Inflammatory macrophage treated with lipopolysaccharide for 1 hour (primary cell): ENCODE measurements around the gene BOK.
"Not testable (repeated sequence)": the region's sequence is repeated elsewhere in the genome, so short reads cannot be mapped to it uniquely, and the experiment has no call there.

Experiments used
- DNase-seq, 2 donors: peaks; one replicate each; pipeline ENCODE4 v3.0.0-alpha.2; 2020 to 2022

BOK gene

GRCh38 chr2:241558532-241559322, at the start of gene BOK:
Gene BOK, plus strand, starts transcription at chr2:241558745. Its CDS starts 739 bp downstream, at chr2:241559484.
- peak; percentile 25 to 44 for DNase-seq

GRCh38 chr2:241509155-241509784, 49.3 kb upstream of the BOK start:
- no peak for DNase-seq

GRCh38 chr2:241511091-241511741, 47.3 kb upstream of the BOK start:
- no peak for DNase-seq

- DNase-seq = no peak
Observed at GRCh38 chr2:241514553-241514952, 44.0 kb upstream of the BOK start.

GRCh38 chr2:241514986-241515737, 43.4 kb upstream of the BOK start:
- no peak for DNase-seq

GRCh38 chr2:241516520-241516965, 42.0 kb upstream of the BOK start:
- DNase-seq = no peak

GRCh38 chr2:241517297-241517696, 41.2 kb upstream of the BOK start:
- DNase-seq = no peak

GRCh38 chr2:241519669-241520068, 38.9 kb upstream of the BOK start:
- DNase-seq = no peak

GRCh38 chr2:241522477-241522876, 36.1 kb upstream of the BOK start:
- no peak for DNase-seq

GRCh38 chr2:241525818-241526780, 32.4 kb upstream of the BOK start:
- DNase-seq = not testable (repeated sequence)

- no peak for DNase-seq
Observed at GRCh38 chr2:241530571-241530970, 28.0 kb upstream of the BOK start.

- no peak for DNase-seq
Observed at GRCh38 chr2:241531161-241531722, 27.3 kb upstream of the BOK start.

GRCh38 chr2:241532168-241532567, 26.4 kb upstream of the BOK start:
- no peak for DNase-seq

- no peak for DNase-seq
Observed at GRCh38 chr2:241532733-241533601, 25.6 kb upstream of the BOK start.

- no peak for DNase-seq
Observed at GRCh38 chr2:241534293-241534692, 24.3 kb upstream of the BOK start.

- no peak for DNase-seq
Observed at GRCh38 chr2:241534701-241535375, 23.7 kb upstream of the BOK start.

- no peak for DNase-seq
Observed at GRCh38 chr2:241535871-241536655, 22.5 kb upstream of the BOK start.

- DNase-seq = no peak
Observed at GRCh38 chr2:241538838-241539615, 19.5 kb upstream of the BOK start.
